Activated CD4-positive, alpha-beta T cell treated with anti-CD3 and anti-CD28 coated beads, Interleukin-2, amount 50 U/mL, for 4 hours (primary cell): ENCODE measurements around the gene CFAP97D2.
"Not testable (repeated sequence)": the region's sequence is repeated elsewhere in the genome, so short reads cannot be mapped to it uniquely, and the experiment has no call there.

ENCODE experiments used
- DNase-seq, 2 experiments: peaks; one replicate each; pipeline ENCODE4 v3.0.0-alpha.2; 2020

CFAP97D2 gene

GRCh38 chr13:114179087-114179658, at the start of gene CFAP97D2:
Gene CFAP97D2 (plus strand): TSS chr13:114179257. CDS start chr13:114179331, 74 bp downstream.
- no peak for DNase-seq

- peak in 1 of 2 experiments; percentile 32 for DNase-seq
Observed at GRCh38 chr13:114129649-114130062, 49.4 kb upstream of the CFAP97D2 start.

GRCh38 chr13:114130131-114130836, 48.8 kb upstream of the CFAP97D2 start:
- DNase-seq = no peak

- peak in 1 of 2 experiments; percentile 35 for DNase-seq
Observed at GRCh38 chr13:114130837-114131582, 48.0 kb upstream of the CFAP97D2 start.

- DNase-seq = peak; percentile 34 to 37
Observed at GRCh38 chr13:114131583-114132418, 47.3 kb upstream of the CFAP97D2 start.

- DNase-seq = peak in 1 of 2 experiments; percentile 26
Observed at GRCh38 chr13:114132419-114133121, 46.5 kb upstream of the CFAP97D2 start, which contains the start of gene RASA3. Gene RASA3 (minus strand): TSS chr13:114132623. CDS start chr13:114132489, 134 bp downstream.

- not testable (repeated sequence) for DNase-seq
Observed at GRCh38 chr13:114133126-114133525, 45.9 kb upstream of the CFAP97D2 start.

- not testable (repeated sequence) for DNase-seq
Observed at GRCh38 chr13:114133552-114133951, 45.5 kb upstream of the CFAP97D2 start.

GRCh38 chr13:114134111-114134943, 44.7 kb upstream of the CFAP97D2 start:
- no peak for DNase-seq

- DNase-seq = no peak
Observed at GRCh38 chr13:114134944-114135610, 44.0 kb upstream of the CFAP97D2 start.

GRCh38 chr13:114135731-114136171, 43.3 kb upstream of the CFAP97D2 start:
- no peak for DNase-seq

- no peak for DNase-seq
Observed at GRCh38 chr13:114136576-114136975, 42.5 kb upstream of the CFAP97D2 start.

GRCh38 chr13:114140131-114140905, 38.7 kb upstream of the CFAP97D2 start:
- DNase-seq = peak in 1 of 2 experiments; percentile 39

GRCh38 chr13:114140906-114141250, 38.2 kb upstream of the CFAP97D2 start:
- peak in 1 of 2 experiments; percentile 18 for DNase-seq

- no peak for DNase-seq
Observed at GRCh38 chr13:114141261-114141996, 37.6 kb upstream of the CFAP97D2 start.

GRCh38 chr13:114142137-114142550, 36.9 kb upstream of the CFAP97D2 start:
- no peak for DNase-seq

- DNase-seq = peak; percentile 62 to 64
Observed at GRCh38 chr13:114142640-114143490, 36.2 kb upstream of the CFAP97D2 start.
